ENCODE measurements around the gene HSD3B7. TPM values are rescaled to one million over a fixed set of nuclear protein-coding genes. Genes with fewer than 3 reads are reported as not detected.

The HSD3B7 gene
- total RNA-seq, 1 experiment from 2014 or later: 5.5 TPM

- Mint-ChIP-seq H3K9me3 (no peaks in the 10 kb centered on the region), H3K36me3 (ENCODE audit: insufficient read depth in 1 of 3, low read depth in 3 of 3) (no peaks in the 10 kb centered on the region), H3K4me3 (peak overlapping the region in 1 of 2 experiments; percentile 60; a peak in 2 of 5 replicates), H3K27me3 (ENCODE audit: low read depth) (no peaks in the 10 kb centered on the region; the same call in 1 of the 2 replicates), H3K4me1 (peaks cover 7 to 17% of the 10 kb centered on the region in 2 experiments; a peak in 3 of 4 replicates), H3K27ac (no peak overlapping the region)
- no peak for DNase-seq
- no peak overlapping the region for H3K56ac ChIP-seq (ENCODE audit: insufficient read length, low read depth, low read length)
- no peak overlapping the region for H2BK120ac ChIP-seq (ENCODE audit: low read depth, low read length, poor library complexity, severe bottlenecking)
- no peak overlapping the region for H4K8ac ChIP-seq (replicated peaks; ENCODE audit: insufficient read length, low read depth, low read length)
- H4K91ac ChIP-seq (ENCODE audit: insufficient read length, low read depth, low read length): no peak overlapping the region
- no peaks in the 10 kb centered on the region for H3K27me3 ChIP-seq (ENCODE audit: insufficient read depth, low read length)
- peaks cover 5% of the 10 kb centered on the region for H4K20me1 ChIP-seq (ENCODE audit: control insufficient read depth, insufficient read depth, insufficient read length)
- H3K23ac ChIP-seq (ENCODE audit: insufficient read length, low read depth, low read length): no peak overlapping the region
- H3K14ac ChIP-seq (ENCODE audit: insufficient read depth, low read length): no peak overlapping the region
- H3K9ac ChIP-seq (ENCODE audit: extremely low read depth, insufficient read length, low read length): no peak overlapping the region
- H3K4me2 ChIP-seq (ENCODE audit: insufficient read depth, insufficient read length, low read length): no peak overlapping the region
- H3K18ac ChIP-seq (ENCODE audit: insufficient read length, low read depth, low read length): no peak overlapping the region
- no peak overlapping the region for H3T11ph ChIP-seq (ENCODE audit: low read length)
- H2BK12ac ChIP-seq (ENCODE audit: insufficient read length, low read depth, low read length): no peak overlapping the region
- H3K27ac ChIP-seq (ENCODE audit: insufficient read length, low read depth, low read length): no peak overlapping the region
- H3K4me1 ChIP-seq (ENCODE audit: insufficient read depth, low read length): no peaks in the 10 kb centered on the region
- TF ChIP-seq, protein P1, sequence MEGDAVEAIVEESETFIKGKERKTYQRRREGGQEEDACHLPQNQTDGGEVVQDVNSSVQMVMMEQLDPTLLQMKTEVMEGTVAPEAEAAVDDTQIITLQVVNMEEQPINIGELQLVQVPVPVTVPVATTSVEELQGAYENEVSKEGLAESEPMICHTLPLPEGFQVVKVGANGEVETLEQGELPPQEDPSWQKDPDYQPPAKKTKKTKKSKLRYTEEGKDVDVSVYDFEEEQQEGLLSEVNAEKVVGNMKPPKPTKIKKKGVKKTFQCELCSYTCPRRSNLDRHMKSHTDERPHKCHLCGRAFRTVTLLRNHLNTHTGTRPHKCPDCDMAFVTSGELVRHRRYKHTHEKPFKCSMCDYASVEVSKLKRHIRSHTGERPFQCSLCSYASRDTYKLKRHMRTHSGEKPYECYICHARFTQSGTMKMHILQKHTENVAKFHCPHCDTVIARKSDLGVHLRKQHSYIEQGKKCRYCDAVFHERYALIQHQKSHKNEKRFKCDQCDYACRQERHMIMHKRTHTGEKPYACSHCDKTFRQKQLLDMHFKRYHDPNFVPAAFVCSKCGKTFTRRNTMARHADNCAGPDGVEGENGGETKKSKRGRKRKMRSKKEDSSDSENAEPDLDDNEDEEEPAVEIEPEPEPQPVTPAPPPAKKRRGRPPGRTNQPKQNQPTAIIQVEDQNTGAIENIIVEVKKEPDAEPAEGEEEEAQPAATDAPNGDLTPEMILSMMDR (conservative IDR thresholded peaks at IDR 0.05): no peak
- H3K79me1 ChIP-seq (ENCODE audit: insufficient read depth, low read depth, low read length, poor library complexity, severe bottlenecking): no peaks in the 10 kb centered on the region
- no peak overlapping the region for H2BK20ac ChIP-seq (ENCODE audit: low read depth, low read length, poor library complexity, severe bottlenecking)
- no peaks in the 10 kb centered on the region for H3K9me3 ChIP-seq (ENCODE audit: control insufficient read depth, low read depth, low read length)
- no peak overlapping the region for H2BK15ac ChIP-seq (ENCODE audit: low read depth, low read length)
- H3K4ac ChIP-seq (ENCODE audit: low read depth, low read length): no peak overlapping the region
- H3K79me2 ChIP-seq (ENCODE audit: insufficient read depth, low read length): no peaks in the 10 kb centered on the region
- H2BK5ac ChIP-seq (ENCODE audit: insufficient read length, low read length): no peak overlapping the region
- H3K23me2 ChIP-seq (ENCODE audit: insufficient read length, low read depth, low read length, poor library complexity, severe bottlenecking): peaks cover 17% of the 10 kb centered on the region
- H4K5ac ChIP-seq (ENCODE audit: insufficient read length, low read depth, low read length): no peak overlapping the region
- no peak overlapping the region for H2AK5ac ChIP-seq (ENCODE audit: insufficient read length, low read length)
- no peak overlapping the region for H2AFZ ChIP-seq (ENCODE audit: low read length)
- no CpG with 5 or more reads among the region's 4 CpGs for WGBS (ENCODE audit: extremely low coverage, insufficient read length, low lambda C conversion rate)
These were observed 46.3 kb downstream of the HSD3B7 start for GRCh38 chr16:31031276-31031675.
